GM11168 (cell line): ENCODE results near the gene SH2D4B.

Experiments used
- in situ Hi-C: fragments of 300-500 bp; cut with MboI; formaldehyde crosslinking; loops from one replicate; pipeline ENCODE4 v1.12.0; 2022; ENCODE audit warnings: low sequenced_read_pairs; ENCODE audit not compliant: unreplicated experiment

The SH2D4B gene

DNA sequence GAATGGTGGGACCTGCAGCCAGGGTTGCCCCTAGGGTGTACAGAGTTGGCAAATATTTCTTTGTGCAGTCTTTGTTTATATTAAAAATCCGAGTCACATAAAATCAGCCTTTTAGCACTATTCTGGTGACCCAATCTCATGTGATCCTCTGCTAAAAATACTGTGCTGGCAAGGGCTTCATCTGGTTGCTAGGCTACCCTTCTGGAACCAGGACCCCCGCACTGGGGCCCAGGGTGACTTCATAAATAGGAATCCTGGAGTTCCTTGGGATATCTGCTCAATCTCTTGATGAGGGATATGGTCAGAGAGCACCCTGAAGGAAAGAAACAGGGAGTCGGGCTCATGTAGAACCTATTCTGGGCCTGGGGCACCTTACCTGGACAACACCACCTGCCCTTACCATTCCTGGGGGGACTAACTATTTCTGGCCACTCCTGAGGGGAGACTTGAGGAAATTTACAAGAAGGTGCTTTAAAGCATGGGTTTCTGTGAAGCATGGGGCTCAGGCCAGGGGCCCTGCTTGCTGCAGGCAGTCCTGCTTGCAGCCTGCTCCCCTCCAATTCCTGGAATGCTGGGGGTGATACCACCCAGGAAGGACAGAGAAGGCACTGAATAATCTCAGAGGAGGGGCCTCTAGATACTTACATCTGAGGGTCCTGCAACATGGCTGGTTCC is 44.7 kb downstream of the SH2D4B start:
- in situ Hi-C loops = no loop called here

DNA sequence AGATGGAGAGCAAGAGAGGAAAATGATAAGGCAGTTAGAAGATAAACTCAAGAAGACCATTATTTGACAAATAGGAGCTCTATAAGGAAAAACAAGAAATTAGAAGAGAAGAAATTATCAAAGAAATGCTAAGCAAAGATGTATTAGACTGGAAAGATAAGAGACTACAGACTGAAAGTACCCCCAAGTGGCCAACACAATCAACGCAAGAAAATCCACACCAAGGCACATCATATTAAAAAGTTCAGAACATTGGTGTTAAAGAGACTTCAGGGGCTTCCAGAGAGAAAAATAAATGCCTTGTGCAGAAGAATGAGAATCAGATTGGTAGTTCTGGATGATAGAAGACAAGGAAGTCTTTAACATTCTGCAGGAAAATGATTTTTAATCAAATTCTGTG is 46.0 kb downstream of the SH2D4B start:
- in situ Hi-C loops = no loop called here

DNA sequence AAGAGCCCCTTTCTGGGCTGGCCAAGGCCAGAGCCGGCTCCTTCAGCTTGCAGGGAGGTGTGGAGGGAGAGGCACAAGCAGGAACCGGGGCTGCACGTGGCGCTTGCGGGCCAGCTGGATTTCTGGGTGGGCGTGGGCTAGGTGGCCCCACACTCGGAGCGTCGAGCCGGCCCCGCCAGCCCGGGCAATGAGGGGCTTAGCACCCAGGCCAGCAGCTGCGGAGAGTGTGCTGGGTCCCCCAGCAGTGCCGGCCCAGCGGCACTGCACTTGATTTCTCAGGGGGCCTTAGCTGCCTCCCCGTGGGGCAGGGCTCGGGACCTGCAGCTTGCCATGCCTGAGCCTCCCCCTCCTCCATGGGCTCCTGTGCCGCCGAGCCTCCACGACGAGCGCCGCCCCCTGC is 48.1 kb downstream of the SH2D4B start:
- in situ Hi-C loops = no loop called here

DNA sequence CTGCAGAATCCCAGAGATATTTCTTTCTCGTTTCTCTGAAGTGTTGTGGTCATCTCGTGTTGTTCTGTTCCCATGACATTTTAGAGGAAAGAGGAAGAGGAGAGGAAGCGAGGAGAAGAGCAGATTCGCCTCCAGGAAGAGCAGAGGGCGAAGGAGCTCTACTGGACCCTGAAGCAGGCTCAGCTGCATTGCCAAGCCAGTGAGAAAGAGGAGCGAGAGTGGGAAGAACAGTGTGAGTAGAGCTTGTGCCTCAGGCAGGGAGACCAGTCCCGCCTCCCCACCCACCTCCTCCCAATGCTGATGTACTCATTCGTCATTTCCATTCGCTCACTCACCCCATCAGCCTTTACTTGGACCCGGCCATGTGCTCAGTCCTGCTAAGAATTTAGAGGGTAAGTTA is 50.8 kb downstream of the SH2D4B start:
- in situ Hi-C loops = no loop called here

DNA sequence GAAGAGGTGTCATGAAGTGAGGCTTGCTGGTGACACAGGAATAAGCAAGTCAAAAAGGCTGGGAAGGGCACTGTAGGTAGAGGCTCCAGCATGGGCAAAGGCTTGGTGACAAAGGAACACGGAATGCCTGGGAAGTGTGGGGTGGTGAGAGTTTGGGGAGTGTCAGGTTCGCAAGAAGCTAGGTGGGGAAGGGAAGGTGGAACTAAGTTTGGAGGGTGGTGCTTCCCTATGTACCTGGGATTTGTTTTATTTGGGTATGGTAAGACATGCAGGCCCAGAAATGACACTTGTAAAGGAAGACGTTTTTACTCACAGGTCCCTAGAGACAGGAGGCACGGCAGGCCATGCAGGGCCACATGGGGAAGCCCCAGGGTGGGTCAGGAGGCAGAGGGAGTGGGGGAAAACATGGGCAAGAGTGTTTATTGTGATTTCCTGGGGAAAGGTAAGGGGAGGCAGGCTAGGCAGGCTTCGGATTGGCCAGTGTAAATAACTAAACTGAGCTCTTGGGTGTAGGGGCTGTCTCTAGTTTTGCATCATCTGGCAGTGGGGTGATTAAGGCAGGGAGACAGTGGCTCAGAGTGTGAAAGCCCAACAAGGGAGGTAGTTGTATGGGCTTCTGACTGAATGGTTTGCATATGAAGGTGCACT is 52.1 kb downstream of the SH2D4B start:
- in situ Hi-C loops = no loop called here

DNA sequence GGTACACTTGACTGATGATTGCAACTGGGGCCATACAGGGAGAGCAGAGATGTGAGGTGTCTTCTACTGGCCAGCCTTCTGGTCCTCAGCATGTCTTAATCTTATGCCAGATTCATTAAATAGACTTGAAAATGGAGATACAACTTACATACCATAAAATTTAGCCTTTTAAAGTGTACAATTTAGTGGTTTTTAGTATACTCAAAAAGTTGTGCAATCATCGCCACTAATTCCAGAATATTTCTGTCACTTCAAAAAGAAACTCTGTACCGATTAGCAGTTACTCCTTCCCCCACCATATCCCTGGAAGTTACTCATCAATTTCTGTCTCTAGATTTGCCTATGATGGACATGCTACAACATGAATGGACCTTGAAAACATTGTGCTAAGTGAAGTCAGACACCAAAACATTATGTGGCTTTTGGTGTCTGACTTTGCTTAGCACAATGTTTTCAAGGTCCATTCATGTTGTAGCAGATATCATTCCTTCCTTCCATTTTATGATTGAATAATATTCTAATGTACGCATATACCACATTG is 53.0 kb downstream of the SH2D4B start:
- in situ Hi-C loops = no loop called here

DNA sequence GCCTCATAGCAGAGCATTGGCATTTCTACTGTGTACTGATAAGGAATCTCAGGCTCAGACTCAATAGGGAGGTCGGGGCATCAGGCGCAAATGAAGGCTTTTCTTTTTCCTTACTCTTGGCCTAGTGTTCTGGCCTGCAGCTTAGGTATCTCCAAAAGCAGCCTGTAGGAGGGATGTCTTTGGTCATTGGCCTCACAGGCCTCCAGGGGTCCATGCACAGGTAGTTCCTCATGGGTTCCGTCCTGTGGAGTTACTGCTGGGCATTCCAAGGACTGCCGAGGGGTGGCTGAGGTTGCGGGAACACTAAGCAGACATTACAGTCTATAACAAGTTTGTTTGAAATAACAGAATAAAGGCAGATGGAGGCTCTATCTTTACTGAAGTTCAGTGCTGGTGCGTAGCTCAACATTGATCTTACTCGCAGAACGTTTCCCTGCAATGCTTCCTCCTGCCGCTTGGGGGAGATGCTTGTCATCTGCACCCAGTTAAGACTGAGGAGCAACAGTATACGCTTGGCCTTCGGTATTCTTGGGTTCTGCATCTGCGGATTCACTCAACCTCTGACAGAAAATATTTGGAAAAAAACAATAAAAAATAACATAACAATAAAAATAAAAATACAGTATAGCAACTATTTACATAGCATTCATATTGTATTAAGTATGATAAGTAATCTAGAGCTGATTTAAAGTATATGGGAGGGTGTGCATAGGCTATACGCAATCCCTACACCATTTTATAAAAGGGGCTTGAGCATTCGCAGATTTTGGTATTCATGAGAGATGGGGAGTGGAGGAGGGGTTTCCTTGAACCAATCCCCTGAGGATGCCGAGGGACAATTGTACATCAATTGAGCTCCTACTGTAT is 58.9 kb downstream of the SH2D4B start:
- in situ Hi-C loops = no loop called here

DNA sequence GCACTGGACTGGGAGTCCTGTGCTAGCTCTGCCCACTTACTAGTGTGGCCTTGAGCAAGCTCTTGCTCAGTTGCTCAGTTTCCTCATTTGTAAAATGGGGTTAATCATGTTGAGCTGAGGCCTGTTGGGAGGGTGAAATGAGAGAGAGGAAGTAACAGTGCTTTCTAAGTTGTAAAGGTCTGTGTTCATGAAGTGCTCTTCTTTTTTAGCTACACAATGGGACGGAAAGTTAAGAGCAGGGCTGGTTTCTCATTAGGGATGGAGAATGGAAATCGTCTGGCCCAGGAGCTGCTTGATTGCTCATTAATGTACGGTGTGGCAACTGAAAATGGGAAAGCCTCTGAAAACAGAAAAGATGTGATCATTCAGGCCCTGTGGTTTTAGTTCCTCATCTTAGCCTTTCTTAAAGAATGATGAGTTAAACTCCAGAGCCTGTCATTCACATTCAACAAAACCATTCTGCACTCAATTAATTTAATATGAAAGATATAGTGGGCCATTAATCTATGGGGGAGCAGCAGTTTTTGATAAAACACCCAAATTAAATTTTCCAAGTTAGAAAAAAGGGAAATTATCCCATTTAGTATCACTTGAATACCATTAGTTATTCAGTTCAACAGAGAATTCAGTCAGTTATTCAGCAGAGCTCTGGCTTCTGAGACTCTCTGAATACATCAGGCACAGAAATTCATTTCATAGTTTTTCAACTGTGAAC is 60.5 kb downstream of the SH2D4B start:
- in situ Hi-C loops = no loop called here

DNA sequence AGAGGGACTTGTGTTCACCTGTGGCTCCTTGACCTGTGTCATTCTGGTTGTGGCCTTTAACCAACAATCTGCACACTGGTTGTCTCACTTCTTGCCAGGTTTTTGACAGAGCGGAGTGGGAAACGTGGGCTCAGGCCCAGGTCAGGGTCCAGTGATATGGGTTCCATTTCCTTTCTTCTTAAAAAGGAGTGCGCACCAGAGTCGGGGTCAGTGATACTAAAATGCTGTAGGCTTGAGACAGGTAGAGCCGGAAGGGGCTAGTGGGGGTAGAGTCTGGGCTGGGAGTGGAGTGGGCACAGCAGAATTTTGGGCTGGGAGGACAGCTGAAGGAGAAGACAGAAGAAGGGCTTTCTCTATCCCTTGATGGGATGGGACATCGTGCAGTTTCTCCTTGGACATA is 61.2 kb downstream of the SH2D4B start:
- in situ Hi-C loops = no loop called here

DNA sequence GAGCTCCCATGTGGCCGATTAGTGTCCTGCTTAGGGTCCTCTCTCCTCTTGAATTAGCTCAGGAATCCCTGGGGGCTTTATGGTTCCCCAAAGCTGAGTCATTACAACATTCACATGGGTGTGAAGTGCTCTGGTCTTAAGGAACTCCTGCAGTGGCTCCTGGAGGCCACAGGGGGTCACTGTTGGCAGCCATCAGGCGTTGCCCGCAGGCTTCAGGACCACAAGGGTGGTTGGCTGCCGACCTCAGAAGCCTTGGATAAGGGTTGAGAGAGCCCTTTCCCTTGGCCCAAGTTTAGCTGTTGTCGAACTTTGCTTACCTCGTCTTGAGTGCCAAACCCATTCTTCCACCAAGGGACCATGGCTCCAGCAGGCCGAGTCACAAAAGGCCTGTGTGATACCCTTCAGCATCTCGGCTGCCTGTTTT is 61.7 kb downstream of the SH2D4B start:
- in situ Hi-C loops = no loop called here

DNA sequence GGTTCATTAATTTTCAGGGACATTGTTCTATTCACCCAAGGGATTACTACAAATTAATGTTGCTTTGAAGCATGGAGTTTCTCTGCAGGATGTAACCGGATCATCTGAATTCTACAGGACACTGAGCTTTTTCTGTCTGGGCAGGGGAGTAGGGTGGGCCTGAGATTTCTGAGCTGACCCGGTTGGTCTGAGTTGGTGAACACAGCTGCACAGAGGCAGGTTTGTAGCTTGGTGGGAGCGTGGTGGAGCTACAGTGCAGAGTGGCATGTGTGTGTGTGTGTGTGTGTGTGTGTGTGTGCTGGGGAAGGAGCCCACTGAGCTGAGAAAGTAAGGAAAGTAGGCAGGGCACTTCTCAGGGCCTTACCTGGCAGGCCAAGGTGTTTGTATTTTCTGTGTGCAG is 62.6 kb downstream of the SH2D4B start:
- in situ Hi-C loops = no loop called here

DNA sequence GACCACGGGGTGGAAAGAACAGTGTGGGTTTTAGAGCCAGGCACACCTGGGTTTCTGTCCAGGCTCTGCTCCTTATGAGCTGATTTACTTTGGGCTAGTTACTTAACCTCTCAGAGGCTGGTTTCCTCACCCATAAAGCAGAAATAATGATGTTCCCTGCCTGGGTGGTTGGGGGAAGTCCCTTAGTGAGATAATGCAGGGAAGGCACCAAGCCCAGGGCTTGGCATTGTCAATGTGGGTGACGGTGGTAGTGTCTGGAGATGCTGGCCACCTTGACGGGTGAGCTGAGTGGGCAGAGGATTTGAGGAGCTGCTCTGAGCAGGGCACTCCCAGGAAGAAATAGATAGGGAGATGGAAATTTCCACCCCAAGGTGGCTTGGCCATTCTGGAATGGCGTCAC is 65.2 kb downstream of the SH2D4B start:
- in situ Hi-C loops = no loop called here

DNA sequence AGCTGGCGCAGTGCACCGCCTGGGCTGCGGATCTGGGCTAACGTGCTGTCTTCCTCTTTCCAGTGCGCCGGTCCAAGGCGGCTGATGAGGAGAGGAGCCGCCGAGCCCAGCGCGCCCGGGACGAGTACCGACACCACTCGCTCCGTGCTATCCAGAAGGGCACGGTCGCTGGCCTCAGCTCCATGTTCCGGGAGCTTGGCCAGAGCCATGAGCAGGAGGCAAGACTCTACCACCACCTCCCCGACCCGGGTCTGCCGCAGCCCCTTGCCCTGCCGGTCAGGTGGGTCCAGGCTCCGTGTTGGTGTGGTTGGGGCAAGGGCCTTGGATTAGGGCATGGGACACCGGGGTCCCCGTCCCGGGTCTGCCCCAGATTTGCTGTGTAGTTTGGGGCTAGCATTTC is 65.8 kb downstream of the SH2D4B start:
- in situ Hi-C loops = no loop called here

DNA sequence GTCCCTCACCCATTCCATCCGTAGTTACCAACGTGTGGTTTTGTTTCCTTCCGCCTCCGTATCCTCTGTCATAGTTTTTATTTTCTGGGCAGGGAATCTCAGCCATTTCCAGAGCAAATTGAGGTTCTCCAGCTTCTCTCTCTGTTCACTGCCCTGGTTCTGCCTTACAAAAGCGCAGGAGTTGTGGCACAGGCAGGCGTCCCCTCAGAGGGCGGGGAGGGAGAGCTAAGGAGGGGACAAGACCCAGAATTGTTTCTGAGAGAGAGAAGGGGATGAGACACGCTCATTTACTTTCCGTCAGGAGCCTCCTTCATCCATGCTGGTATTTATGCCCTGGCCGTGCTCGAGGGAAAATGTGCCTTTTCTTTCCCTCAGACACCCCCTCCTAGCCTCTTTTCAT is 71.0 kb downstream of the SH2D4B start:
- in situ Hi-C loops = no loop called here

DNA sequence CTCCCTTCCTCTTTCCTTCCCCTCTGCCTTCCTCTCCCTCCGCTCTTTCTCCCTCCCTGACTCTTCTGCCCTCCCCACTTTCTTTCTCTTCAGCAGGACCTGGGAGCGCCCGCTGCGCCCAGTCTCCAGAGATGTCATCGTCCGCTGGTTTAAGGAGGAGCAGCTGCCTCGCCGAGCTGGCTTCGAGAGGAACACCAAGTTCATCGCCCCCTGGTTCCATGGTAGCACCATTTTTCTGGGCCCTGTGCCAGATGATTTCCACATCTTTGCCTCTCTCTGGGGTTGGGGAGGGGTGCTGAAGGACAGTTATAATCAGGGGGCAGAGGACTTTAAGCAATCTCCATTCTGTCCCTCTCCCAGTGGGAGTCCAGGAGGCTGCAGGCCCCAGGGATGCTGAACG is 71.6 kb downstream of the SH2D4B start:
- in situ Hi-C loops = no loop called here

DNA sequence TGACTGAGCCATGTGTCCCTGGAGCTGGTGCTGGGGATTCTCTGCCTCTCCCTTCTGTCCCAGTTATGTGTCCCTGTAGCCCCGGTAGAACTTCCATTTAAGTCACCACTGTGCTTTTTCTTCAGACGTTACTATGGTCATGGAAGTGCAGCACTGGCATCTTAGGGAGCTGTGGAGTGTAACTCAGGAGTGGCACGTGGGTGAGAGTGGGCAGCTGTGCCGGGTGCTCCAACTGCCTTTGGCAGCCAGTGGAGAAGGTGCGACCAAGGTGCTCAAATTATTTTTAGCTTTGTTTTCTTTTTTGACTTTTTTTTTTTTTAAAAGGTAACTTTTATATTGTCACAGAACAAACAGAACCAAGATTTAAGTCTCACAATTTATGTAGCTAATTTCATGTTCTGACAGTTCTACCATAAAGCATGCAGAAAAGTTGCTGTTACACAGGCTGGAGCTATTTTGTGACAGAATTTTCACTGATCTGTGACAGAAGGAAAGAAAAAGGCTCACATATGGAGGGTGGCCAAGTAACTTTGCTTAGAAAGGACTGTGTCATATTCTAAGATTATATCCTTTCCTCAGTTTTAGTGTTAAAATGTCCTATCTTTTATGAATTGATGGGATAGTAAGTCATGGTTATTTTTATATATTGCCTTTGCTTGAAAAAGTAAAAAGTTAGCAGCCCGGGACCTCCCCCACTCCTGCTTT is 73.9 kb downstream of the SH2D4B start:
- in situ Hi-C loops = no loop called here

DNA sequence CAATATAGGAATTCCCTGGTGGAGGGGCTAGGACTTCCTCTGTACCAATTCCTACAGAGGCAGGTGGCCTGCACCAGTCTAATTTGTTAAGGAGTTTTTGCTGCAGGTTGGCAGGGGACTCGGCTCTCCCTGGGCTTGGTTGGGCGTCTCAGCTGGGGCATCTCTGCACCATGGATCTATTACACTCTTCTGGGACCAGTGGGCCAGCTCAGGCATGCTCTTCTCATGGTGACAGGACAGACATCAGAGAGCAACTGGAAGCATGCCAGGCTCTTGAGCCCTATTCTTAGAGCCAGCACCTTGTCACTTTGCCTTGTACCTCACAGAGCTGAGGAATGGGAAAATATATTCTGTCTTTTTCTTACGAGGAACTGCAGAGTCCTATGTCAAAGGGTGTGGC is 74.6 kb downstream of the SH2D4B start:
- in situ Hi-C loops = no loop called here

DNA sequence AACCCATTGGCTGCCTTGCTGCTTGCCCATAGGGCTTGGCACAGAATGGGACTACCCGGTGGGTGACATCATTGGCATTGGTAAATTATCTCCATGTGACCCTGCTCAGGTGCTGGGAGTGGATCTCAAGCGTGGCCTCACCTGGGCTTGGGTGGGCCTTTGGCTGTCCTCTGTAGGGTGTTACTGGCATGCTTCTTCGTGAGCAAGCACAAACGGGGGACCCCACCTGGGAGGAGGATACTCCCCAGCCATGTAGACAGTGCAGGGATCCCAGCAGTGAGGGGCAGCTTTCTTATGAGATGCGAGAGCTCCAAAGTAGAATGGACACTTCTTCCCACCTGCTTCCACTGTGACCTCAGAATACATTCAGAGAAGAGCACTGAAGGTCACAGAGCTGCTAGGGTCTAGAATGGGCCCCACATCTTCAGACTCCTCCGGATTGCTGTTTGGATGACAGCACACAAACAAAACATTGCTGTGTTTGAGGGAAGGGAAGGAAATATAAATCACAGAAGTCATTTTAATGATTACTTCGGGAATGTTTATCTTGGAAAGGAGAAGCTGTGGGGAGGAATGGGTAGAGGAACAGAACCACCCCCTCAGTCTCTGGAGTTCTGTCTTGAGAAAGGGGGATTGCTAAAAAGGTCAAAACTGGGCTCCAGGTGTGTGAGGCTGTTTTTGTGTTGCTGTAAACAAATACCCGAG is 75.9 kb downstream of the SH2D4B start:
- in situ Hi-C loops = no loop called here
